Mesendoderm (in vitro differentiated cells): ENCODE results near the gene ITIH4.

Experiments
- DNase-seq: peaks from one replicate; pipeline ENCODE4 v3.0.0; 2013
- H2AK5ac ChIP-seq: 2 replicates; pipeline ENCODE4 v1.6.1; 2013; ENCODE audit warnings: low read length, inconsistent platforms
- H2BK120ac ChIP-seq: 2 replicates; pipeline ENCODE4 v1.6.1; 2013; ENCODE audit warnings: low read depth, mild to moderate bottlenecking, low read length, moderate library complexity, mixed read lengths
- H2BK15ac ChIP-seq: replicated peaks from 2 replicates; pipeline ENCODE4 v1.6.1; 2013; ENCODE audit warnings: low read depth, mild to moderate bottlenecking, moderate library complexity
- H2BK5ac ChIP-seq: 2 replicates; pipeline ENCODE4 v1.6.1; 2013; ENCODE audit warnings: low read length, inconsistent platforms
- H3K18ac ChIP-seq: 2 replicates; pipeline ENCODE4 v1.6.1; 2013; ENCODE audit warnings: mild to moderate bottlenecking, low read length, mixed read lengths
- H3K23ac ChIP-seq: one replicate; pipeline ENCODE4 v1.6.1; 2013; ENCODE audit warnings: low read length
- H3K27ac ChIP-seq: 2 replicates; pipeline ENCODE4 v1.5.1; 2013; ENCODE audit warnings: low read depth, mild to moderate bottlenecking, inconsistent platforms, low read length, moderate library complexity
- H3K27me3 ChIP-seq: 2 replicates; pipeline ENCODE4 v1.6.1; 2013; ENCODE audit warnings: low read length, control low read depth, mild to moderate bottlenecking, inconsistent platforms; ENCODE audit not compliant: insufficient read depth, poor library complexity
- H3K36me3 ChIP-seq: 2 replicates; pipeline ENCODE4 v1.6.1; 2013; ENCODE audit warnings: low read length, inconsistent platforms; ENCODE audit not compliant: control insufficient read depth, insufficient read depth
- H3K4ac ChIP-seq: one replicate; pipeline ENCODE4 v1.6.1; 2013; ENCODE audit warnings: low read depth, mild to moderate bottlenecking, low read length, moderate library complexity
- H3K4me1 ChIP-seq: 2 replicates; pipeline ENCODE4 v1.6.1; 2013; ENCODE audit warnings: low read depth, low read length, inconsistent platforms; ENCODE audit not compliant: control insufficient read depth
- H3K4me2 ChIP-seq: 2 replicates; pipeline ENCODE4 v1.6.1; 2013; ENCODE audit warnings: low read length
- H3K4me3 ChIP-seq: 2 replicates; pipeline ENCODE4 v1.5.1; 2013; ENCODE audit warnings: mild to moderate bottlenecking, low read length
- H3K56ac ChIP-seq: one replicate; pipeline ENCODE4 v1.6.1; 2013; ENCODE audit warnings: low read length
- H3K79me1 ChIP-seq: 2 replicates; pipeline ENCODE4 v1.6.1; 2013; ENCODE audit warnings: low read length, inconsistent platforms
- H3K79me2 ChIP-seq: 2 replicates; pipeline ENCODE4 v1.6.1; 2013; ENCODE audit warnings: mild to moderate bottlenecking, low read length; ENCODE audit not compliant: control insufficient read depth, insufficient read depth
- H3K9ac ChIP-seq: 2 replicates; pipeline ENCODE4 v1.6.1; 2013; ENCODE audit warnings: low read length, inconsistent platforms
- H4K5ac ChIP-seq: one replicate; pipeline ENCODE4 v1.6.1; 2013; ENCODE audit warnings: low read length
- H4K8ac ChIP-seq: one replicate; pipeline ENCODE4 v1.6.1; 2013; ENCODE audit warnings: low read depth, mild to moderate bottlenecking, control low read depth, low read length, moderate library complexity
- WGBS: extraction: QIAGEN DNeasy Blood & Tissue Kit; methylation state at CpG from one replicate; pipeline ENCODE4 v1.1.7; 2013; ENCODE audit warnings: low lambda C conversion rate, missing lambda C conversion rate; ENCODE audit not compliant: insufficient coverage; ENCODE audit errors: extremely low coverage; 5-methylcytosine and 5-hydroxymethylcytosine counted together

Gene ITIH4

DNA sequence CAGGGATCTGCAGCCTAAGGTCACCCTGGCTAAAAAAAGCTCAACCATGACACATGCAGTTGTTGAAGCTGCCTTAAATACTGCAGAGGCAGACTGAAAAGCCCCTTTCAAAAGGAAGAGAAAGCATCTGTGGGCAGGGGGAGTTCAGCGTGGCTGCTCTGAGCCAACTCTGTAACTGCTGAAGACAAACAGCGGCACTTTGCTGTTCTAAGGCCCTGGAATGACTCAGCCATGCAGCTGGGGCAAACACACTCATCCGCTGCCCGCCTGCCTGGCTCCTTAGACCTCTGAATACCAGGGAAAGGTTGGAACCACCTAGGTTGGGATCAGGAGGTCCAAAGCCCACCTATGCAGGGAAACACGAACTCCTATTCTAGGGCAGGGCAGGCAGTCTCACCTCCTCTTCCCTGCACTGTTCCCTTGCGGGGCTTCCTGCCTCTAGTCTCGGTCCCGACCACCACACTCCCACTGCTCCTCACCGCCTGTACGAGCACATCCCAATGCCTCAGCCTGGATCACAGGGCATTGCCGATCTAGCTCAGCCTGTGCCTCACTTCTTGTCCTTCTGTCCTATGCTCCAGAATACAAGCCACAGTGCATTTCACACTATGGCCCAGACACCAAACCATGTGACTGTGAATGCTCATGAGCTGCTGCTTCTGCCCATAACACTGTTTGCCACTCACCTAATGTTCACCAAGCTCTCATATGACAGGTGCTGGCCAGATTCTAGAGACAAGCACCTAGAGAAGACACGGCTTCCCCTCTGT, 10.9 kb upstream of the ITIH4 start:
- Histone ChIP-seq H2AK5ac (no peak overlapping the region), H3K9ac (no peak overlapping the region), H3K79me2 (no peaks in the 10 kb centered on the region), H2BK5ac (no peak overlapping the region), H3K27me3 (no peaks in the 10 kb centered on the region), H2BK120ac (no peak overlapping the region), H3K36me3 (no peaks in the 10 kb centered on the region), H2BK15ac (no peak overlapping the region), H3K56ac (no peak overlapping the region), H3K4me1 (no peaks in the 10 kb centered on the region), H4K8ac (no peak overlapping the region), H3K4me2 (no peak overlapping the region), H3K27ac (no peak overlapping the region), H3K79me1 (no peaks in the 10 kb centered on the region), H3K23ac (no peak overlapping the region), H3K4me3 (no peak overlapping the region), H3K4ac (no peak overlapping the region), H3K18ac (no peak overlapping the region), H4K5ac (no peak overlapping the region)
- no CpG with 5 or more reads among the region's 12 CpGs for WGBS
- no peak for DNase-seq

DNA sequence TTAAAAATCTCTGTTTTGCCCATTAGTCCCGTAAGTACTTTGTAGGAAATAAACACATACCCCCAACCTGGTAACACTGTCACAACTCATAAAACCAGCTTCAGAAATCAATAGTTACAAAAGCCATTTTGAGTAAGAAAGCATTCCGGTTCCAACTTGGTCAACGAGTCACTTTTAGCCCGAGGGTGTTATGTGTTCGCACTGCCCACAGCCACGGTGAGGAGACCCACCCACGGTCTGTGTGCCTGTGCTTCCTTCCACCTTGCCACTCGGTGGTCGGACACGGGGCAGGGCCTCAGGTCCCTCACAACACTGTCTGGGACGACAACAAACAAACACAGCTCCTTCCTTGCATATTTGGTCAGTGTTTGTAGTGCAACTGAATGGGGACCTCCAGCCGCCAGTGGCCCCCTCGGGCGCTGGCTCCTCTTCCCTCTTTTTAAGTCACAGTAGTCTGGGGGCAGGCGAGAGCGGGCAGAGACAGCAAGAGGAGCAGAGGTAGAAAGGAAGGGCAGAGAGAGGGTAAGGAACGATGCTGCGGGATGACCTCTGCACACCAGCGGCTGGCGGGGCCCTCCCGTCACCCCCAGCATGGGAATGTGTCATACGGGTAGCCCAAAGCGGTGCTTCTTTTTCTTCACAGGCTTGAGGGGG, 9.5 kb upstream of the ITIH4 start:
- Histone ChIP-seq H2AK5ac (no peak overlapping the region), H3K56ac (no peak overlapping the region), H4K5ac (no peak overlapping the region), H3K79me2 (no peaks in the 10 kb centered on the region), H2BK15ac (no peak overlapping the region), H3K79me1 (no peaks in the 10 kb centered on the region), H3K27ac (no peak overlapping the region), H4K8ac (no peak overlapping the region), H3K27me3 (no peaks in the 10 kb centered on the region), H3K18ac (no peak overlapping the region), H3K4me1 (no peaks in the 10 kb centered on the region), H2BK120ac (no peak overlapping the region), H3K23ac (no peak overlapping the region), H3K4me3 (no peak overlapping the region), H3K4ac (no peak overlapping the region), H3K9ac (no peak overlapping the region), H3K4me2 (no peak overlapping the region), H3K36me3 (no peaks in the 10 kb centered on the region), H2BK5ac (no peak overlapping the region)
- DNase-seq: no peak
- WGBS: no CpG with 5 or more reads among the region's 23 CpGs

DNA sequence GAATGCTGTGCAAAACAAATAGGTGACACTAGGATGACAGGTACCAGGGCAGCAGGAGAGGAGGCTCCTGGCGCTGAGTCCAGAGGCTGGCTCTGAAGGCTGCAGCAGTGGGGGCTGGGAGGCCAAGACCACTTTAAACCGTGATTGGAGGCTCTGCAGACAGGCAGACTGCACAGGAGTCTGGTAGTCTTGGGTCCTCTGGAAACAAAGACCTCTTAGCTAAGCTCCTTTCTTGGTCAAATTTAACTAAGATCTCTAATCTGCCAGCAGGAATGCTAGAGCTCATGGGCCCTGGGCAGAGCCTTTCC, 8.8 kb upstream of the ITIH4 start:
- Histone ChIP-seq H3K27ac (no peak overlapping the region), H3K4me3 (no peak overlapping the region), H3K18ac (no peak overlapping the region), H3K4ac (no peak overlapping the region), H3K27me3 (no peaks in the 10 kb centered on the region), H2BK5ac (no peak overlapping the region), H2BK120ac (no peak overlapping the region), H2AK5ac (no peak overlapping the region), H3K79me2 (no peaks in the 10 kb centered on the region), H3K56ac (no peak overlapping the region), H4K5ac (no peak overlapping the region), H3K9ac (no peak overlapping the region), H2BK15ac (no peak overlapping the region), H3K4me2 (no peak overlapping the region), H3K79me1 (no peaks in the 10 kb centered on the region), H3K36me3 (no peaks in the 10 kb centered on the region), H3K23ac (no peak overlapping the region), H3K4me1 (no peaks in the 10 kb centered on the region), H4K8ac (no peak overlapping the region)
- no peak for DNase-seq
- no CpG with 5 or more reads among the region's 2 CpGs for WGBS

DNA sequence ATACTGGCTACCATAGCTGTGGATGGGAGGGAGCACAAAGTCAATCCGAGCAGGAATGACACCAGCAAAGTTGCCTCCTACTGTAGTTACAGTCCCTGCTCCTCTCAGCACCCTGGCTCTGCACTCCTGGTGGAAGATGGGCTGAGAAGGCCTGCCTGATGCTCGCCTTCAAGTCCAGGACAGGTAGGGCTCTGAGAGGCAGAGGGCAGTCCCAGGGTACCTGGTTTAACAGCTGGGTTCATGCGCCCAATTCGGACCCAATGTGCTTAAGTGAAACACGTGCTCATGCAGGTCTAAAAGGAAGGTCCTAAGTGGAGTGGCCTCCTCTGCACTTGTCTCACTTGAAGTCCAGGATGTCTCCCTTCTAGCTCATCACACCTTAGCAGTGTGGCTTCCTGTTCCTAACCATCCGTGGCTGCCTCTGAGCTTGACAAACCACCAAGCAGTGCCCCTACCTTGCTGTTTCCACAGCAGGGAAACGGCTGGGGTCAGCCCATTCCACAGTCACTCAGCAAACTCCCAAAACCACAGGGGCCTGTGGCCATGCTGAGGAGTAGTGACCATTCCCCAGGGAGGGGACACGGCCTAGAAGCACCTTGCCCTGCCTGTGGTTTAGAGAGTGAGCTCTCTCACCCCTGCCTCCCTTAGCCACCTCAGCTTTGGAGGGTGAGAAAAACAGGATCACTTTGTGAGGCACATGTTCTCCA, 8.2 kb upstream of the ITIH4 start:
- Histone ChIP-seq H2BK5ac (no peak overlapping the region), H3K36me3 (no peaks in the 10 kb centered on the region), H2BK15ac (no peak overlapping the region), H3K18ac (no peak overlapping the region), H4K8ac (no peak overlapping the region), H3K4me3 (no peak overlapping the region), H3K27me3 (no peaks in the 10 kb centered on the region), H3K23ac (no peak overlapping the region), H3K4me2 (no peak overlapping the region), H3K4me1 (no peaks in the 10 kb centered on the region), H3K79me1 (no peaks in the 10 kb centered on the region), H2AK5ac (no peak overlapping the region), H4K5ac (no peak overlapping the region), H3K4ac (no peak overlapping the region), H3K9ac (no peak overlapping the region), H3K56ac (no peak overlapping the region), H2BK120ac (no peak overlapping the region), H3K79me2 (no peaks in the 10 kb centered on the region), H3K27ac (no peak overlapping the region)
- no CpG with 5 or more reads among the region's 8 CpGs for WGBS
- no peak for DNase-seq

DNA sequence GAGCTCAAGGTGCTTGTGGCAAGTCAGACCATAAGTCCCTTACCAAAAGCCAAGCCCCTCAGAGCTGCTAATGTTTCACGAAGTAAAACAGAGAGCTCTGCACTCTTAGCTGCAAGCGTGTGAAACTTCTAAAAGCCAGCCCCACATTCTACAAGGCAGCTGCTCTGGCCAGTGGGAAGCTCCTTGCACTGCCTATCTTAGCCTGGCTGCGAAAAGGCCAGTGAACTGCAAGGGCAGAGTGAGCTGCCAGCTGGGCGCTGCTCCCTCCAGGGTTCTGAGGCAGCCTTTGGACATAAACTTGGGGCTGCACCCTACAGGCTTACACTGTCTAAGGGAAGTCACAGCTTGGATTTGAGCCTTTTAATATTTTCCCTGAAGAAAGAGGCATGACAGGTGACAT, 6.5 kb upstream of the ITIH4 start:
- Histone ChIP-seq H2BK15ac (no peak overlapping the region), H3K23ac (no peak overlapping the region), H3K4me1 (no peaks in the 10 kb centered on the region), H3K36me3 (no peaks in the 10 kb centered on the region), H2BK5ac (no peak overlapping the region), H3K4me3 (no peak overlapping the region), H3K18ac (no peak overlapping the region), H3K9ac (no peak overlapping the region), H4K8ac (no peak overlapping the region), H3K4me2 (no peak overlapping the region), H3K79me1 (no peaks in the 10 kb centered on the region), H2BK120ac (no peak overlapping the region), H3K27ac (no peak overlapping the region), H2AK5ac (no peak overlapping the region), H3K56ac (no peak overlapping the region), H4K5ac (no peak overlapping the region), H3K27me3 (no peaks in the 10 kb centered on the region), H3K79me2 (no peaks in the 10 kb centered on the region), H3K4ac (no peak overlapping the region)
- WGBS: no CpG with 5 or more reads among the region's 4 CpGs
- DNase-seq: no peak
